ENCODE data around the gene GTF2A1L.
"Not testable (repeated sequence)": the region's sequence is repeated elsewhere in the genome, so short reads cannot be mapped to it uniquely, and the experiment has no call there.

Gene GTF2A1L

DNA sequence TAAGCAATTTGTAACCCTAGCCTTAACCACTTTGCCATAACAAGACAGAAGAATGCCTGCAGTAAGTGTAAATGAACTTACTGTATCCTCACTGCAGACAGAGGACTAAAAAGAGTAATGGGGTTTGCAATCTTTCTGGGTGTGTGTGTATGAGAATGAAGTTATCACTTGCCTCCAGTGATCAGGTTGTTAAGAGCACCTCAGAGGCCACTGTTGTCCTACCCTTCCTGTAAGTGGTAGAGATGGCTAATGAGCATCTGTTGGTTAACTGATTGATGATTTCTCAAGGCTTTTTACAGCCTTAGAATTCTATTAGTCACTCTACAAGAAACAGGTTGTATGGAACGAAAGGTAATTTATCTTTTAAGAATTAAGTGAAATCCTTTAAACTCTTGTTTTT lies 27.6 kb upstream of the GTF2A1L start:
- POLR2A ChIA-PET, result no interaction called here
- DNase-seq (ENCODE audit: extremely low spot score), result no peak
- no peak for TF ChIP-seq LEF1 (IDR thresholded peaks at IDR 0.05; ENCODE audit: borderline replicate concordance)
- TF ChIP-seq ELF4 (IDR thresholded peaks at IDR 0.05), result no peak
- TF ChIP-seq FOXM1 (IDR thresholded peaks at IDR 0.05; ENCODE audit: borderline replicate concordance), result no peak
- TF ChIP-seq FOXA1 (IDR thresholded peaks at IDR 0.05), result no peak
- no peak for TF ChIP-seq ZNF384 (IDR thresholded peaks at IDR 0.05)
- TF ChIP-seq L3MBTL2 (conservative IDR thresholded peaks at IDR 0.05), result no peak
- TF ChIP-seq, protein P1, sequence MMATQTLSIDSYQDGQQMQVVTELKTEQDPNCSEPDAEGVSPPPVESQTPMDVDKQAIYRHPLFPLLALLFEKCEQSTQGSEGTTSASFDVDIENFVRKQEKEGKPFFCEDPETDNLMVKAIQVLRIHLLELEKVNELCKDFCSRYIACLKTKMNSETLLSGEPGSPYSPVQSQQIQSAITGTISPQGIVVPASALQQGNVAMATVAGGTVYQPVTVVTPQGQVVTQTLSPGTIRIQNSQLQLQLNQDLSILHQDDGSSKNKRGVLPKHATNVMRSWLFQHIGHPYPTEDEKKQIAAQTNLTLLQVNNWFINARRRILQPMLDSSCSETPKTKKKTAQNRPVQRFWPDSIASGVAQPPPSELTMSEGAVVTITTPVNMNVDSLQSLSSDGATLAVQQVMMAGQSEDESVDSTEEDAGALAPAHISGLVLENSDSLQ (IDR thresholded peaks at IDR 0.05), result no peak
- TF ChIP-seq CTBP1 (IDR thresholded peaks at IDR 0.05; ENCODE audit: borderline replicate concordance), result no peak
- no peak for TF ChIP-seq NFRKB (IDR thresholded peaks at IDR 0.05)
- no peak for TF ChIP-seq ARNT (IDR thresholded peaks at IDR 0.05)
- TF ChIP-seq TARDBP (IDR thresholded peaks at IDR 0.05), result no peak
- no peak for TF ChIP-seq SP1 (IDR thresholded peaks at IDR 0.05)
- TF ChIP-seq SUZ12 (IDR thresholded peaks at IDR 0.05), result no peak
- no peak for TF ChIP-seq FOXK2 (IDR thresholded peaks at IDR 0.05)
- no peak for TF ChIP-seq BHLHE40 (IDR thresholded peaks at IDR 0.05; ENCODE audit: borderline replicate concordance)
- TF ChIP-seq HDGF (IDR thresholded peaks at IDR 0.05; ENCODE audit: borderline replicate concordance), result no peak
- CTCF ChIA-PET, result no interaction called here

DNA sequence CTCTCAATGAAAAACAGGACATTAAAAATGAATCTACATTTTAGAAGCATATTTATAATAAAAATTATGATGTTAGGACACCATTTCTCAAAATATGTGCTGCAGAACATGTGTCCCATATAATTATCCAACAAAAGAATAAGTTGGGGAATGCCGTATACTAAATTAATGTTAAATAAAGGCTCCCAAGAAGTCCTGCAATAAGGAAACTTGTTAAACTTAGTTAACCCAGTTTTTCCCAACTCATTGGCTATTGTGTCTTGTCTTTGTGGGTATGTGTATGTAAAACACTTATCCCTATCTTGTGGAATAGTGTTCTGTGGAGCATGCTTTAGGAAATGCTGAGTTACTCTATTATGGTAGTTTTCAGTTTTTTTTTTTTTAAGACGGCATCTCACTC lies 25.6 kb upstream of the GTF2A1L start:
- POLR2A ChIA-PET, result no interaction called here
- no peak for DNase-seq (ENCODE audit: extremely low spot score)
- no peak for TF ChIP-seq L3MBTL2 (conservative IDR thresholded peaks at IDR 0.05)
- no peak for TF ChIP-seq NFRKB (IDR thresholded peaks at IDR 0.05)
- TF ChIP-seq FOXA1 (IDR thresholded peaks at IDR 0.05), result no peak
- no peak for TF ChIP-seq SUZ12 (IDR thresholded peaks at IDR 0.05)
- no peak for TF ChIP-seq HDGF (IDR thresholded peaks at IDR 0.05; ENCODE audit: borderline replicate concordance)
- no peak for TF ChIP-seq LEF1 (IDR thresholded peaks at IDR 0.05; ENCODE audit: borderline replicate concordance)
- no peak for TF ChIP-seq ELF4 (IDR thresholded peaks at IDR 0.05)
- TF ChIP-seq ARNT (IDR thresholded peaks at IDR 0.05), result no peak
- TF ChIP-seq TARDBP (IDR thresholded peaks at IDR 0.05), result no peak
- TF ChIP-seq, protein P1 (IDR thresholded peaks at IDR 0.05), result no peak
- TF ChIP-seq FOXM1 (IDR thresholded peaks at IDR 0.05; ENCODE audit: borderline replicate concordance), result no peak
- no peak for TF ChIP-seq BHLHE40 (IDR thresholded peaks at IDR 0.05; ENCODE audit: borderline replicate concordance)
- TF ChIP-seq SP1 (IDR thresholded peaks at IDR 0.05), result no peak
- TF ChIP-seq FOXK2 (IDR thresholded peaks at IDR 0.05), result no peak
- no peak for TF ChIP-seq ZNF384 (IDR thresholded peaks at IDR 0.05)
- no peak for TF ChIP-seq CTBP1 (IDR thresholded peaks at IDR 0.05; ENCODE audit: borderline replicate concordance)
- CTCF ChIA-PET, result no interaction called here

DNA sequence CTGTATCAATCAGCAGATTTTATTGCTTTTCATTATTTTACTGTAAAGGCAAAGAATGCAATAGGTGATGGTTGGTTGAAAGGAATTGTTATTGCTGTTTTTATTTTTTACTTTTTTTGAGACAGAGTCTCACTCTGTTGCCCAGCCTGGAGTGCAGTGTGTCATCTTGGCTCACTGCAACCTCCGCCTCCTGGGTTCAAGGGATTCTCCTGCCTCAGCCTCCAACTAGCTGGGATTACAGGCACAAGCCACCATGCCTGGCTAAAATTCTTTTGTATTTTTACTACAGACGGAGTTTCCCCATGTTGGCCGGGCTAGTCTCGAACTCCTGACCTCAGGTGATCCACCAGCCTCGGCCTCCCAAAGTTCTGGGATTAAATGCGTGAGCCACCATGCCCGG lies 20.9 kb upstream of the GTF2A1L start:
- CTCF ChIA-PET; DNase-seq (ENCODE audit: extremely low spot score); POLR2A ChIA-PET: not testable (repeated sequence)

DNA sequence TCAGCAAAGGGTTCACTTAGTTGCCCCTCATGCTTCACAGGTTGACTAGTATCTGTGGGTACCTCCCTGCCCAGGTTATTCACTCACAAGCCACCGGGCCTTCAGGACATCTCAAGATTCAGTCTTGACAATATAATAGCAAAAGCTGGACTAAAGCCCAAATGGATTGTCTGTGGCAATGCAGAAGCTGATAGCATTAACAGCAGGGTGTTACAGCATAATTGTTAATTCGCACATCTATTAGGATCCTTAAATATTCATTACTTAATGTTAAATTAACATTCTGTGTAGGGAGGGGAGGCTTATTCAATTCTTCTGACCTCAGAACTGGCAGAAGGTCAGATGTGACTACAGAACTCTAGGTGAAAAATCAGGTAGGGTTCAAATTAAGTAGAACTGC lies 20.2 kb upstream of the GTF2A1L start:
- POLR2A ChIA-PET, result no interaction called here
- no peak for DNase-seq (ENCODE audit: extremely low spot score)
- CTCF ChIA-PET, result no interaction called here
- no peak for TF ChIP-seq BHLHE40 (IDR thresholded peaks at IDR 0.05; ENCODE audit: borderline replicate concordance)
- TF ChIP-seq ZNF384 (IDR thresholded peaks at IDR 0.05), result no peak
- no peak for TF ChIP-seq TARDBP (IDR thresholded peaks at IDR 0.05)
- TF ChIP-seq FOXK2 (IDR thresholded peaks at IDR 0.05), result no peak
- TF ChIP-seq, protein P1 (IDR thresholded peaks at IDR 0.05), result no peak
- TF ChIP-seq SP1 (IDR thresholded peaks at IDR 0.05), result no peak
- no peak for TF ChIP-seq L3MBTL2 (conservative IDR thresholded peaks at IDR 0.05)
- TF ChIP-seq CTBP1 (IDR thresholded peaks at IDR 0.05; ENCODE audit: borderline replicate concordance), result no peak
- no peak for TF ChIP-seq NFRKB (IDR thresholded peaks at IDR 0.05)
- TF ChIP-seq FOXA1 (IDR thresholded peaks at IDR 0.05), result no peak
- no peak for TF ChIP-seq FOXM1 (IDR thresholded peaks at IDR 0.05; ENCODE audit: borderline replicate concordance)
- no peak for TF ChIP-seq ELF4 (IDR thresholded peaks at IDR 0.05)
- no peak for TF ChIP-seq LEF1 (IDR thresholded peaks at IDR 0.05; ENCODE audit: borderline replicate concordance)
- no peak for TF ChIP-seq ARNT (IDR thresholded peaks at IDR 0.05)

DNA sequence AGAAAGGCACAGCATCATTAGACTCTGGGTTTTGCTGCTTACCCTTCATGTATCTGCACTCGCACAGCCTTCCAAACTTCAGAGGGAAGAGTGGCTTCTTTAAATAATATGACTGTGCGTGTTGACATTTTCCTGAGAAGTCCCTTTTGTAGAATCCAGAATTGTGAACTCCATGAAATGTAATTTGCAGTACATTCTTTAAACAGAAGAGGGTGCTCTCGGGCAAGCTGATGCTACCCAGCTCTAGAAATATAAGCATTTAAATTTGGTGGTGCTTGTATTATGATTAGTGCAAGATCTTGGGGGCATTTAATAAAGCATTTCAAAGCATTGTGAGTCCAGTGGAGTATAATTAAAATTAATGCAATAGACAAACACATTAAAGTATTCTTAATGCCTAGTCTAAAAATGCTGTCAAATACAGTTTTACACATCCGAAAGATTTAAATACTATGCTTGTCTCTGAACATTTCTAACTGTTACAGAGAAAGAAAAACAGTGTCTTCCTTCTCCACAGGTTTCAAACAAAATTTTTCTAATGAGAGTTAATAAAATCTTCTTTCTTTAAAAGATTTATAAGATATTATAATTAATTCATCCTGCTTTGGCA lies 17.3 kb upstream of the GTF2A1L start:
- TF ChIP-seq LEF1 (IDR thresholded peaks at IDR 0.05; ENCODE audit: borderline replicate concordance) (no peak), L3MBTL2 (conservative IDR thresholded peaks at IDR 0.05) (no peak), ELF4 (IDR thresholded peaks at IDR 0.05) (no peak), FOXM1 (IDR thresholded peaks at IDR 0.05; ENCODE audit: borderline replicate concordance) (no peak), SP1 (IDR thresholded peaks at IDR 0.05) (no peak)
- POLR2A ChIA-PET, result no interaction called here
- CTCF ChIA-PET, result interaction anchor here (0.6 to 0.8 kb wide), 3 partner anchors 11 to 1209 kb away, joined by 3 read pairs; no protein-coding TSS in a partner anchor
- DNase-seq (ENCODE audit: extremely low spot score), result peak; percentile 28

DNA sequence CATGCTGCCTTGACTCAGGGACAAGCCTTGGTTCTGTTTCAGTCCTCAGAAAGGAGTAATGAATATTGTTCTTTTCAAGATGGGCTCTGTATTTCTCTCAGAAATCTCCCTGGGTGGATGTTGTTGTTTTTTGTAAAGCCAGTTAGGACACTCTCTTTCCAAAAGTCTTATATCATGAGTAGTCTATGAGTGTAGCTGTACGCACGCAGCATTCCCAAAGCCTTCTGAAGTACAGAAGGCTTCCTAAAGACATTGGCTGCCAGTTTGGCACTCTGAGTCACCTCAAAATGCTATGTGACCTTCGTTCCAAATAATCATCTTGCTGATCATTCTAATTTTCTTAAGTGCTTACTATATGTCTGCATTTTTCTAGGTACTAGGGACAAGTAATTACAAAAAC lies 16.7 kb upstream of the GTF2A1L start:
- no peak for DNase-seq (ENCODE audit: extremely low spot score)
- ChIA-PET POLR2A (no interaction called here), CTCF (interaction anchor here (0.6 to 0.8 kb wide), 3 partner anchors 12 to 186 kb away, joined by 3 to 6 read pairs (median 3); no protein-coding TSS in a partner anchor)
- no peak for TF ChIP-seq NFRKB (IDR thresholded peaks at IDR 0.05)
- TF ChIP-seq CTBP1 (IDR thresholded peaks at IDR 0.05; ENCODE audit: borderline replicate concordance), result no peak
- TF ChIP-seq ELF4 (IDR thresholded peaks at IDR 0.05), result no peak
- TF ChIP-seq SP1 (IDR thresholded peaks at IDR 0.05), result no peak
- no peak for TF ChIP-seq LEF1 (IDR thresholded peaks at IDR 0.05; ENCODE audit: borderline replicate concordance)
- TF ChIP-seq BHLHE40 (IDR thresholded peaks at IDR 0.05; ENCODE audit: borderline replicate concordance), result no peak
- TF ChIP-seq, protein P1 (IDR thresholded peaks at IDR 0.05), result no peak
- no peak for TF ChIP-seq SUZ12 (IDR thresholded peaks at IDR 0.05)
- no peak for TF ChIP-seq TARDBP (IDR thresholded peaks at IDR 0.05)
- no peak for TF ChIP-seq FOXK2 (IDR thresholded peaks at IDR 0.05)
- no peak for TF ChIP-seq ARNT (IDR thresholded peaks at IDR 0.05)

Measured in HEK293T (cell line).